Smooth muscle cell (in vitro differentiated cells): ENCODE data around the gene COL1A2. TPM values are rescaled to one million over a fixed set of nuclear protein-coding genes. Genes with fewer than 3 reads are reported as not detected.

ENCODE experiments used
- DNase-seq: peaks from one replicate; lab custom pipeline; 2025; ENCODE audit not compliant: unreplicated experiment; lab: John Stamatoyannopoulos, UW
- H2AFZ ChIP-seq: fragments of 200-600 bp; sonication (generic); 2 replicates; pipeline ENCODE4 v1.6.0; 2016; ENCODE audit warnings: antibody characterized with exemption, low read depth, mild to moderate bottlenecking
- H3F3A ChIP-seq: fragments of 200-600 bp; sonication (generic); 2 replicates; pipeline ENCODE4 v1.6.0; 2017; ENCODE audit warnings: antibody characterized with exemption, low read depth
- H3K27ac ChIP-seq: fragments of 200-600 bp; sonication (generic); 2 replicates; pipeline ENCODE4 v1.5.1; 2016; ENCODE audit warnings: low read depth, mild to moderate bottlenecking
- H3K27me3 ChIP-seq: fragments of 200-600 bp; sonication (generic); 2 replicates; pipeline ENCODE4 v1.6.1; 2016; ENCODE audit warnings: low read depth, mild to moderate bottlenecking
- H3K36me3 ChIP-seq: fragments of 200-600 bp; sonication (generic); 2 replicates; pipeline ENCODE4 v1.5.1; 2016; ENCODE audit warnings: low read depth
- H3K4me1 ChIP-seq: fragments of 200-600 bp; sonication (generic); 2 replicates; pipeline ENCODE4 v1.5.1; 2016; ENCODE audit warnings: low read depth
- H3K4me2 ChIP-seq: fragments of 200-600 bp; sonication (generic); 2 replicates; pipeline ENCODE4 v1.6.0; 2016; ENCODE audit warnings: mild to moderate bottlenecking
- H3K4me3 ChIP-seq: fragments of 200-600 bp; sonication (generic); 2 replicates; pipeline ENCODE4 v1.5.1; 2016; ENCODE audit warnings: mild to moderate bottlenecking
- H3K79me2 ChIP-seq: fragments of 200-600 bp; sonication (generic); 2 replicates; pipeline ENCODE4 v1.6.0; 2016; ENCODE audit warnings: low read depth, mild to moderate bottlenecking
- H3K9ac ChIP-seq: fragments of 200-600 bp; sonication (generic); 2 replicates; pipeline ENCODE4 v1.6.0; 2016; ENCODE audit warnings: low read depth
- H3K9me3 ChIP-seq: fragments of 200-600 bp; sonication (generic); replicated peaks from 2 replicates; pipeline ENCODE4 v1.5.1; 2016; ENCODE audit warnings: low read depth
- H4K20me1 ChIP-seq: fragments of 200-600 bp; sonication (generic); 2 replicates; pipeline ENCODE4 v1.6.0; 2016; ENCODE audit warnings: low read depth
- CTCF ChIP-seq: fragments of 200-600 bp; sonication (generic); IDR thresholded peaks from 2 replicates; pipeline ENCODE4 v1.5.1; 2017; ENCODE audit warnings: borderline replicate concordance, mild to moderate bottlenecking, antibody characterized with exemption; ENCODE audit not compliant: insufficient read depth, poor library complexity, severe bottlenecking
- WGBS: methylation state at CpG from one replicate; pipeline ENCODE4 v1.1.7; 2016; ENCODE audit warnings: low lambda C conversion rate; 5-methylcytosine and 5-hydroxymethylcytosine counted together
- polyA plus RNA-seq: library from polyadenylated mRNA; unstranded; fragments of >200 nt; fragmentation: Nextera tagmentation; extraction: Ambion mirVana; gene quantifications from 2 replicates; pipeline ENCODE4 v1.2.1, GENCODE V29; 2016
- total RNA-seq: library from RNA; depleted of rRNA; stranded (reverse); fragments of >200 nt; gene quantifications from 2 replicates; pipeline ENCODE4 v1.2.3, GENCODE V29; 2014

Gene COL1A2
- total and polyA plus RNA-seq, 2 experiments from 2014 or later = 4,221 to 10,006 TPM

- WGBS = 86% methylated on average over 12 of the region's 12 CpGs
These were observed 32.5 kb downstream of the COL1A2 start for GRCh38 chr7:94426980-94427875.

GRCh38 chr7:94429153-94429552 lies 34.5 kb downstream of the COL1A2 start:
- Histone ChIP-seq H3K4me2 (no peak overlapping the region), H4K20me1 (peaks cover 83% of the 10 kb centered on the region), H2AFZ (no peak overlapping the region), H3K4me1 (no peaks in the 10 kb centered on the region), H3K79me2 (no peaks in the 10 kb centered on the region), H3K27me3 (no peaks in the 10 kb centered on the region), H3K9ac (no peak overlapping the region), H3K4me3 (no peak overlapping the region), H3F3A (peaks cover 74% of the 10 kb centered on the region), H3K36me3 (peaks cover 56% of the 10 kb centered on the region), H3K27ac (peak overlapping the region; percentile 99), H3K9me3 (no peaks in the 10 kb centered on the region)
- no peak for TF ChIP-seq CTCF
- WGBS = 100% methylated on average over 1 of the region's 1 CpG
- no peak for DNase-seq

More at GRCh38 chr7:94426980-94427875, 32.5 kb downstream of the COL1A2 start:
- no peaks in the 10 kb centered on the region for H3K9me3 ChIP-seq
- H2AFZ ChIP-seq = no peak overlapping the region
- H3K4me2 ChIP-seq = no peak overlapping the region
- peaks cover 92% of the 10 kb centered on the region for H3F3A ChIP-seq
- H3K9ac ChIP-seq = no peak overlapping the region
- peaks cover 100% of the 10 kb centered on the region for H4K20me1 ChIP-seq
- no peaks in the 10 kb centered on the region for H3K27me3 ChIP-seq
- DNase-seq = no peak
- no peak for TF ChIP-seq CTCF
- H3K4me3 ChIP-seq = no peak overlapping the region
- H3K79me2 ChIP-seq = no peaks in the 10 kb centered on the region
- peak overlapping the region; percentile 99 for H3K27ac ChIP-seq
- H3K36me3 ChIP-seq = peaks cover 70% of the 10 kb centered on the region
- H3K4me1 ChIP-seq = no peaks in the 10 kb centered on the region

GRCh38 chr7:94431176-94431575 lies 36.5 kb downstream of the COL1A2 start:
- WGBS = 58% methylated on average over 1 of the region's 1 CpG
- H3K79me2 ChIP-seq = no peaks in the 10 kb centered on the region
- peaks cover 63% of the 10 kb centered on the region for H4K20me1 ChIP-seq
- H2AFZ ChIP-seq = no peak overlapping the region
- peaks cover 36% of the 10 kb centered on the region for H3K36me3 ChIP-seq
- no peak overlapping the region for H3K9ac ChIP-seq
- no peak overlapping the region for H3K4me2 ChIP-seq
- no peak for DNase-seq
- H3K27ac ChIP-seq = peak overlapping the region; percentile 99
- H3K27me3 ChIP-seq = no peaks in the 10 kb centered on the region
- peaks cover 54% of the 10 kb centered on the region for H3F3A ChIP-seq
- peaks cover under 1% of the 10 kb centered on the region for H3K4me1 ChIP-seq
- H3K9me3 ChIP-seq = no peaks in the 10 kb centered on the region
- no peak overlapping the region for H3K4me3 ChIP-seq
- TF ChIP-seq CTCF = no peak
